H1 (cell line): ENCODE results near the gene IFNA16. TPM values are rescaled to one million over a fixed set of nuclear protein-coding genes. Genes with fewer than 3 reads are reported as not detected.

Experiments used
- CTCF ChIA-PET: fragments of 300-600 bp; sonication (Branson Sonifier 250); formaldehyde crosslinking; loops from one replicate; lab custom pipeline; 2021; ENCODE audit not compliant: partially characterized antibody; lab: Charles Lee
- POLR2A ChIA-PET: fragments of 300-600 bp; sonication (Branson Sonifier 250); formaldehyde crosslinking; loops from one replicate; lab custom pipeline; 2021; ENCODE audit warnings: inconsistent platforms; ENCODE audit not compliant: partially characterized antibody; lab: Charles Lee
- DNase-seq, 2 experiments: peaks; one replicate each; pipeline versions ENCODE4 v3.0.0 to v3.0.0-alpha.2; 2010 to 2022; ENCODE audit warnings: low spot score in 2 of 2, low read depth in 1 of 2, mixed read lengths in 1 of 2
- FAIRE-seq: peaks from 2 replicates; lab custom pipeline; 2011; peaks lifted over from hg19 to GRCh38; lab: Jason Lieb, UNC
- H2AFZ ChIP-seq: 2 replicates; pipeline ENCODE4 v1.8.1; 2012; ENCODE audit warnings: low read length, inconsistent platforms
- H2AK5ac ChIP-seq: 2 replicates; pipeline ENCODE4 v1.6.1; 2013; ENCODE audit warnings: low read depth, low read length
- H2BK120ac ChIP-seq: replicated peaks from 2 replicates; pipeline ENCODE3; 2013; ENCODE audit warnings: low read depth, low read length, inconsistent platforms
- H2BK12ac ChIP-seq: 2 replicates; pipeline ENCODE4 v1.6.1; 2013; ENCODE audit warnings: low read depth, low read length
- H2BK15ac ChIP-seq: 2 replicates; pipeline ENCODE4 v1.6.1; 2013; ENCODE audit warnings: low read length
- H2BK20ac ChIP-seq: 2 replicates; pipeline ENCODE4 v1.6.1; 2013; ENCODE audit warnings: low read length
- H2BK5ac ChIP-seq: 2 replicates; pipeline ENCODE4 v1.6.1; 2013; ENCODE audit warnings: low read depth, low read length
- H3K14ac ChIP-seq: 2 replicates; pipeline ENCODE4 v1.6.1; 2013; ENCODE audit warnings: inconsistent platforms; ENCODE audit not compliant: insufficient read length
- H3K18ac ChIP-seq: 2 replicates; pipeline ENCODE4 v1.6.1; 2013; ENCODE audit warnings: low read length; ENCODE audit errors: extremely low read depth
- H3K23ac ChIP-seq: 2 replicates; pipeline ENCODE4 v1.6.1; 2013; ENCODE audit warnings: inconsistent platforms; ENCODE audit not compliant: insufficient read length
- H3K23me2 ChIP-seq: 2 replicates; pipeline ENCODE4 v1.6.1; 2013; ENCODE audit warnings: low read depth, low read length
- H3K27ac ChIP-seq: 2 replicates; pipeline ENCODE4 v1.6.1; 2011; ENCODE audit warnings: low read depth, low read length, inconsistent platforms
- H3K27me3 ChIP-seq, 4 experiments: replicated peaks in 1 of 4; 1 replicate in 1 of 4; 2 replicates in 3 of 4; pipeline versions ENCODE4 v1.6.1 to v1.8.1; 2011 to 2013; ENCODE audit warnings: low read length in 3 of 4, mild to moderate bottlenecking in 3 of 4, inconsistent platforms in 2 of 4, mixed read lengths in 2 of 4, moderate library complexity in 1 of 4; ENCODE audit not compliant: control insufficient read depth in 3 of 4, insufficient read depth in 3 of 4; ENCODE audit errors: extremely low read depth in 1 of 4
- H3K36me3 ChIP-seq, 4 experiments: 2 replicates each; pipeline versions ENCODE4 v1.6.1 to v1.8.1; 2011 to 2013; ENCODE audit warnings: mild to moderate bottlenecking in 4 of 4, low read length in 3 of 4, moderate library complexity in 2 of 4, control low read depth in 1 of 4, inconsistent platforms in 1 of 4; ENCODE audit not compliant: insufficient read depth in 4 of 4, control insufficient read depth in 2 of 4
- H3K4ac ChIP-seq: replicated peaks from 2 replicates; pipeline ENCODE3; 2013; ENCODE audit warnings: low read length, low read depth, mixed read lengths, inconsistent platforms; ENCODE audit not compliant: insufficient read length
- H3K4me1 ChIP-seq, 4 experiments: replicated peaks in 1 of 4; 1 replicate in 1 of 4; 2 replicates in 3 of 4; pipeline versions ENCODE4 v1.6.1 to v1.8.1; 2011 to 2013; ENCODE audit warnings: low read length in 3 of 4, inconsistent platforms in 2 of 4, mixed read lengths in 1 of 4; ENCODE audit not compliant: insufficient read depth in 4 of 4, control insufficient read depth in 3 of 4
- H3K4me2 ChIP-seq, 2 experiments: 2 replicates each; pipeline versions ENCODE4 v1.6.1 to v1.8.1; 2011 to 2013; ENCODE audit warnings: low read depth in 2 of 2, low read length in 2 of 2, control low read depth in 1 of 2, inconsistent platforms in 1 of 2, mild to moderate bottlenecking in 1 of 2; ENCODE audit not compliant: insufficient read depth in 1 of 2
- H3K4me3 ChIP-seq, 4 experiments: fragments of 200-600, 300-600 bp in 1 of 4; sonication (generic), shearing (Covaris generic), sonication (Bioruptor Twin) in 1 of 4; 2 replicates each; pipeline versions ENCODE4 v1.5.1 to v1.8.1; 2011 to 2016; ENCODE audit warnings: low read length in 4 of 4, low read depth in 3 of 4, control low read depth in 2 of 4, inconsistent platforms in 2 of 4, mild to moderate bottlenecking in 2 of 4, mixed read lengths in 1 of 4, moderate library complexity in 1 of 4; ENCODE audit not compliant: insufficient read depth in 2 of 4; ENCODE audit errors: extremely low read depth in 1 of 4
- H3K56ac ChIP-seq: replicated peaks from 2 replicates; pipeline ENCODE3; 2013; ENCODE audit warnings: low read depth, mild to moderate bottlenecking, mixed read lengths, low read length, inconsistent platforms; ENCODE audit not compliant: insufficient read length
- H3K79me1 ChIP-seq: 2 replicates; pipeline ENCODE4 v1.6.1; 2013; ENCODE audit warnings: low read depth, low read length, control low read depth
- H3K79me2 ChIP-seq, 2 experiments: 2 replicates each; pipeline versions ENCODE4 v1.6.1 to v1.8.1; 2012 to 2013; ENCODE audit warnings: low read length in 2 of 2, mild to moderate bottlenecking in 2 of 2, inconsistent platforms in 1 of 2; ENCODE audit not compliant: insufficient read depth in 2 of 2, control insufficient read depth in 1 of 2
- H3K9ac ChIP-seq, 4 experiments: replicated peaks in 1 of 4; 1 replicate in 1 of 4; 2 replicates in 3 of 4; pipeline versions ENCODE4 v1.6.1 to v1.8.1; 2011 to 2013; ENCODE audit warnings: low read depth in 3 of 4, low read length in 3 of 4, control low read depth in 2 of 4, mild to moderate bottlenecking in 2 of 4, moderate library complexity in 2 of 4, inconsistent platforms in 1 of 4; ENCODE audit errors: extremely low read depth in 1 of 4
- H3K9me3 ChIP-seq, 2 experiments: 2 replicates each; pipeline versions ENCODE4 v1.6.1 to v1.8.1; 2012 to 2013; ENCODE audit warnings: mild to moderate bottlenecking in 2 of 2, moderate library complexity in 2 of 2, control low read depth in 1 of 2, inconsistent platforms in 1 of 2, low read depth in 1 of 2, low read length in 1 of 2, mixed read lengths in 1 of 2; ENCODE audit not compliant: insufficient read depth in 2 of 2
- H4K20me1 ChIP-seq, 2 experiments: replicated peaks in 1 of 2; 2 replicates each; pipeline versions ENCODE3 to v1.8.1; 2011 to 2013; ENCODE audit warnings: inconsistent platforms in 2 of 2, low read length in 2 of 2, mild to moderate bottlenecking in 1 of 2; ENCODE audit not compliant: insufficient read depth in 2 of 2, control insufficient read depth in 1 of 2
- H4K5ac ChIP-seq: 2 replicates; pipeline ENCODE4 v1.6.1; 2013; ENCODE audit warnings: low read length, low read depth, mixed read lengths, inconsistent platforms; ENCODE audit not compliant: insufficient read length
- H4K8ac ChIP-seq: 2 replicates; pipeline ENCODE4 v1.8.0; 2013; ENCODE audit warnings: mild to moderate bottlenecking, moderate library complexity, low read length, inconsistent platforms; ENCODE audit not compliant: insufficient read depth; ENCODE audit errors: extremely low read depth
- H4K91ac ChIP-seq: replicated peaks from 2 replicates; pipeline ENCODE3; 2013; ENCODE audit warnings: low read length, mixed read lengths, inconsistent platforms; ENCODE audit not compliant: insufficient read length
- FOSL1 ChIP-seq: IDR thresholded peaks from 2 replicates; pipeline ENCODE4 v1.6.1; 2011; ENCODE audit warnings: mild to moderate bottlenecking, low read depth, low read length, moderate library complexity; ENCODE audit not compliant: insufficient read depth
- GTF2F1 ChIP-seq: IDR thresholded peaks from 2 replicates; pipeline ENCODE4 v1.6.1; 2012; ENCODE audit warnings: low read depth, low read length, improper control_type of control experiment, borderline replicate concordance
- JUND ChIP-seq: IDR thresholded peaks from 2 replicates; pipeline ENCODE4 v1.6.1; 2011; ENCODE audit warnings: mild to moderate bottlenecking, improper control_type of control experiment, low read length
- KDM4A ChIP-seq: IDR thresholded peaks from one replicate; pipeline ENCODE4 v1.7.1; 2012; ENCODE audit warnings: low read depth, mild to moderate bottlenecking, moderate library complexity, low read length, inconsistent platforms; ENCODE audit not compliant: severe bottlenecking
- TAF7 ChIP-seq: optimal IDR thresholded peaks from 2 replicates; pipeline ENCODE3; 2011; ENCODE audit warnings: low read depth, mild to moderate bottlenecking, inconsistent platforms, low read length, moderate library complexity, borderline replicate concordance
- ZNF274 ChIP-seq: IDR thresholded peaks from 2 replicates; pipeline ENCODE4 v1.7.0; 2012; ENCODE audit warnings: low read length, borderline replicate concordance; ENCODE audit errors: extremely low read depth
- WGBS, 2 experiments: shearing (Covaris generic) in 1 of 2; methylation state at CpG; one replicate each; pipeline versions ENCODE4 v1.1.6 to v1.1.7; 2013 to 2015; ENCODE audit warnings: low lambda C conversion rate in 2 of 2, mixed read lengths in 2 of 2, inconsistent platforms in 1 of 2, low coverage in 1 of 2, missing lambda C conversion rate in 1 of 2; ENCODE audit not compliant: insufficient replicate concordance in 2 of 2, insufficient coverage in 1 of 2, insufficient read length in 1 of 2; ENCODE audit errors: extremely low coverage in 1 of 2, missing lambda C conversion rate in 1 of 2; 5-methylcytosine and 5-hydroxymethylcytosine counted together
- polyA plus RNA-seq, 7 experiments: library from polyadenylated mRNA; depleted of rRNA in 3 of 7; stranded (reverse) in 5 of 7; unstranded in 2 of 7; fragments of >200 nt in 5 of 7; fragments of 200-250 nt in 2 of 7; gene quantifications; 1 replicate in 5 of 7; 2 replicates in 1 of 7; 4 replicates in 1 of 7; pipeline versions ENCODE4 v1.2.1 to v1.2.3, GENCODE V29; 2011 to 2013; ENCODE audit warnings: missing spikeins in 2 of 7, mixed read lengths in 2 of 7
- total RNA-seq: library from RNA; stranded (reverse); fragmentation: NEBNext Ultra II Directional; extraction: Animal tissue kit (Norgen Biotek cat#: 25700); gene quantifications from 2 replicates; pipeline ENCODE4 v1.2.1, GENCODE V29; 2021
- TF ChIP-seq, protein P1 (sequence below): IDR thresholded peaks from 2 replicates; pipeline ENCODE4 v1.6.1; 2012; ENCODE audit warnings: inconsistent platforms

Gene IFNA16
- total and polyA plus RNA-seq, 2 of the 8 experiments (the other 6 are each of a cell fraction or from before 2014, with no cell fraction given): not detected

DNA sequence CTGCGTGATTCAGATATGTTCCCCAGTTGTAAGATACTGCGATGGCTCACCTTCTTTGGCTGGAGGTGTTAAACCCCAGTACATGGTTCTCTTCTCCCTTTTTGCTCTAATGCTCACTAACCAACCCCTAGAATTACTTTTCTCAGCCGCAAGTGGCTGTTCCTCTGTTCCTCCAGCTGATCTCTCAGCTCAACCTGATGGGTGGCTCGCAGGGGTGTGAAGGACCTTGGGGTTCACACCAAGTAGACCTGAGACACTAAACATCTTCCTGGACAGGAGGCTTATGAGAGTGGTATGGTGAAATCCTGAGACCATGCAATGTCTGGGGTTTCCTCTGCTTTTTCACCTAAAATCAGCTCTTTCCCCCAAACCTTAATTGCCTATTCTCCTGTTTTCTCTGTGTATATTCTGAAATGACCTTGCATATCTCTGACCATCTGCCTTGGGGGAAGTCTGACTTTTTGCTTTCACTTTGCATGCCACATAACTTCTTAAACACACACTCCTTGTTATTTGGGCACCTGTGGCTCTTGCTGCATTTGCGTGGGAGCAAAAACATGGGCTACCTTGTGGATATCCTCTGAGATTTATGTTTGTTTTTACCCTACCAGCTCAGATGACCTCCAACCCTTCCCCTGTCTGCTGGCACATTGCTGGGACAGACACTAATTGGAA lies 38.6 kb upstream of the IFNA16 start:
- H2BK20ac ChIP-seq: no peak overlapping the region
- no peak overlapping the region for H2BK12ac ChIP-seq
- no peak overlapping the region for H3K9ac ChIP-seq
- no peak overlapping the region for H3K4me3 ChIP-seq
- H3K56ac ChIP-seq: no peak overlapping the region
- ChIA-PET POLR2A (no interaction called here), CTCF (interaction anchor here (0.6 to 1.7 kb wide), 5 partner anchors 20 to 535 kb away, joined by 3 to 4 read pairs (median 3); no protein-coding TSS in a partner anchor)
- H3K4me1 ChIP-seq: peaks cover 0 to 7% (median 3%) of the 10 kb centered on the region in 4 experiments; a peak in 3 of 7 replicates
- FAIRE-seq: no peak
- no peaks in the 10 kb centered on the region for H4K20me1 ChIP-seq
- 84% methylated on average over 5 of the region's 5 CpGs; no CpG with 5 or more reads in 1 of the 2 experiments for WGBS, 2 experiments
- peaks cover 3 to 9% of the 10 kb centered on the region in 2 experiments; a peak in 1 of 4 replicates for H3K9me3 ChIP-seq
- H4K5ac ChIP-seq: no peak overlapping the region
- no peak overlapping the region for H3K27ac ChIP-seq
- no peak for TF ChIP-seq FOSL1
- no peak for TF ChIP-seq JUND
- no peak for TF ChIP-seq KDM4A
- TF ChIP-seq TAF7: no peak
- TF ChIP-seq, protein P1, sequence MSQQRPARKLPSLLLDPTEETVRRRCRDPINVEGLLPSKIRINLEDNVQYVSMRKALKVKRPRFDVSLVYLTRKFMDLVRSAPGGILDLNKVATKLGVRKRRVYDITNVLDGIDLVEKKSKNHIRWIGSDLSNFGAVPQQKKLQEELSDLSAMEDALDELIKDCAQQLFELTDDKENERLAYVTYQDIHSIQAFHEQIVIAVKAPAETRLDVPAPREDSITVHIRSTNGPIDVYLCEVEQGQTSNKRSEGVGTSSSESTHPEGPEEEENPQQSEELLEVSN: no peak
- no peak for TF ChIP-seq GTF2F1
- TF ChIP-seq ZNF274: no peak
- no peak overlapping the region for H3K4ac ChIP-seq
- H2BK120ac ChIP-seq: no peak overlapping the region
- H2AFZ ChIP-seq: no peak overlapping the region
- H3K23ac ChIP-seq: no peak overlapping the region
- no peaks in the 10 kb centered on the region; a peak in 1 of 7 replicates for H3K27me3 ChIP-seq
- H3K23me2 ChIP-seq: no peaks in the 10 kb centered on the region
- no peak overlapping the region for H3K14ac ChIP-seq
- no peak overlapping the region for H3K4me2 ChIP-seq
- H3K18ac ChIP-seq: no peak overlapping the region
- no peak overlapping the region for H4K91ac ChIP-seq
- no peaks in the 10 kb centered on the region for H3K36me3 ChIP-seq
- H3K79me1 ChIP-seq: no peaks in the 10 kb centered on the region
- H2BK5ac ChIP-seq: no peak overlapping the region
- no peak overlapping the region for H2AK5ac ChIP-seq
- no peak overlapping the region for H4K8ac ChIP-seq
- no peaks in the 10 kb centered on the region for H3K79me2 ChIP-seq
- no peak for DNase-seq
- no peak overlapping the region for H2BK15ac ChIP-seq
